CD4-positive, alpha-beta T cell treated with Interleukin-17A for 4 hours (primary cell): ENCODE data around the gene KCTD12.

Experiments used
- DNase-seq: peaks from one replicate; pipeline ENCODE4 v3.0.0-alpha.2; 2020; ENCODE audit warnings: mixed read lengths

KCTD12 gene

GRCh38 chr13:76886005-76886291 lies 257 bp downstream of the KCTD12 start:
- no peak for DNase-seq

- peak; percentile 75 for DNase-seq
These were observed 801 bp downstream of the KCTD12 start for GRCh38 chr13:76885203-76886004.

GRCh38 chr13:76884907-76885202 lies 1.4 kb downstream of the KCTD12 start:
- no peak for DNase-seq

- peak; percentile 15 for DNase-seq
These were observed 1.9 kb downstream of the KCTD12 start for GRCh38 chr13:76884186-76884906.

GRCh38 chr13:76883236-76883635 lies 3.0 kb downstream of the KCTD12 start:
- no peak for DNase-seq

GRCh38 chr13:76882431-76882830 lies 3.8 kb downstream of the KCTD12 start:
- no peak for DNase-seq

- DNase-seq, result no peak
These were observed 6.3 kb downstream of the KCTD12 start for GRCh38 chr13:76879883-76880270.

- peak; percentile 79 for DNase-seq
These were observed 6.9 kb downstream of the KCTD12 start for GRCh38 chr13:76879203-76879882.

- DNase-seq, result no peak
These were observed 8.2 kb downstream of the KCTD12 start for GRCh38 chr13:76878043-76878442.

GRCh38 chr13:76875271-76875815 lies 10.9 kb downstream of the KCTD12 start:
- no peak for DNase-seq

- no peak for DNase-seq
These were observed 11.7 kb downstream of the KCTD12 start for GRCh38 chr13:76874479-76874878.

- DNase-seq, result no peak
These were observed 12.8 kb downstream of the KCTD12 start for GRCh38 chr13:76873445-76873844.

GRCh38 chr13:76872675-76873074 lies 13.5 kb downstream of the KCTD12 start:
- no peak for DNase-seq

GRCh38 chr13:76871432-76871831 lies 14.8 kb downstream of the KCTD12 start:
- DNase-seq, result no peak

- no peak for DNase-seq
These were observed 17.8 kb downstream of the KCTD12 start for GRCh38 chr13:76868371-76868770.

- no peak for DNase-seq
These were observed 20.2 kb downstream of the KCTD12 start for GRCh38 chr13:76865996-76866503.

GRCh38 chr13:76865109-76865508 lies 21.1 kb downstream of the KCTD12 start:
- DNase-seq, result no peak

- no peak for DNase-seq
These were observed 21.9 kb downstream of the KCTD12 start for GRCh38 chr13:76864259-76864658.

- no peak for DNase-seq
These were observed 23.2 kb downstream of the KCTD12 start for GRCh38 chr13:76863022-76863421.

GRCh38 chr13:76861859-76862258 lies 24.3 kb downstream of the KCTD12 start:
- no peak for DNase-seq

- no peak for DNase-seq
These were observed 25.5 kb downstream of the KCTD12 start for GRCh38 chr13:76860706-76861105.

- DNase-seq, result no peak
These were observed 31.3 kb downstream of the KCTD12 start for GRCh38 chr13:76854894-76855293.

GRCh38 chr13:76853921-76854608 lies 32.1 kb downstream of the KCTD12 start:
- DNase-seq, result no peak
